Tibial nerve (tissue), 4 donors: Measurements from ENCODE around the gene SCPEP1. TPM values are rescaled to one million over a fixed set of nuclear protein-coding genes. Genes with fewer than 3 reads are reported as not detected.

Experiments
- DNase-seq, 2 donors: peaks; one replicate each; pipeline ENCODE4 v3.0.0-alpha.2; 2019; ENCODE audit warnings: low spot score in 2 of 2
- H3K27ac ChIP-seq, 4 donors: fragments of 200-600 bp; sonication (generic) in 3 of 4; one replicate each; pipeline ENCODE4 v1.5.1; 2017 to 2019; ENCODE audit warnings: mild to moderate bottlenecking in 1 of 4
- H3K27me3 ChIP-seq, 2 donors: fragments of 200-600 bp; sonication (generic) in 1 of 2; one replicate each; pipeline versions ENCODE4 v1.5.1 to v1.6.0; 2017 to 2019
- H3K36me3 ChIP-seq, 3 donors: fragments of 200-600 bp; sonication (generic); one replicate each; pipeline ENCODE4 v1.5.1; 2018 to 2019
- H3K4me1 ChIP-seq, 4 donors: fragments of 200-600 bp; sonication (generic) in 3 of 4; one replicate each; pipeline ENCODE4 v1.5.1; 2017 to 2019
- H3K4me3 ChIP-seq, 4 donors: fragments of 200-600 bp; sonication (generic) in 3 of 4; one replicate each; pipeline ENCODE4 v1.5.1; 2017 to 2019; ENCODE audit warnings: mild to moderate bottlenecking in 1 of 4, moderate library complexity in 1 of 4
- H3K9me3 ChIP-seq, 4 donors: fragments of 200-600 bp; sonication (generic) in 3 of 4; one replicate each; pipeline ENCODE4 v1.5.1; 2017 to 2019
- EP300 ChIP-seq, 2 donors: sonication (generic); formaldehyde crosslinking; IDR thresholded peaks; one replicate each; pipeline ENCODE4 v1.6.1; 2017; ENCODE audit warnings: antibody characterized with exemption in 2 of 2, mild to moderate bottlenecking in 1 of 2
- POLR2A ChIP-seq, 2 donors: fragments of 450-650 bp; IDR thresholded peaks; one replicate each; pipeline ENCODE4 v1.6.1; 2017; ENCODE audit warnings: antibody characterized with exemption in 2 of 2, mild to moderate bottlenecking in 2 of 2, moderate library complexity in 2 of 2
- WGBS, 2 donors: methylation state at CpG; one replicate each; pipeline ENCODE4 v1.1.5; 2018; 5-methylcytosine and 5-hydroxymethylcytosine counted together
- total RNA-seq, 4 donors: library from RNA; depleted of rRNA; stranded (reverse); fragments of >200 nt; gene quantifications; one replicate each; pipeline ENCODE4 v1.1.0, GENCODE V29; 2016
- TF ChIP-seq, protein P1 (sequence below), 5 experiments: fragments of 200-600 bp in 3 of 5; fragments of 450-650 bp in 2 of 5; sonication (generic) in 3 of 5; IDR thresholded peaks; one replicate each; pipeline ENCODE4 v1.5.1; 2016 to 2019; ENCODE audit warnings: antibody characterized with exemption in 5 of 5, mild to moderate bottlenecking in 3 of 5, moderate library complexity in 2 of 5

SCPEP1 gene
- total RNA-seq, 4 donors from 2014 or later, result 50.5 to 70.6 (median 57.2) TPM

DNA sequence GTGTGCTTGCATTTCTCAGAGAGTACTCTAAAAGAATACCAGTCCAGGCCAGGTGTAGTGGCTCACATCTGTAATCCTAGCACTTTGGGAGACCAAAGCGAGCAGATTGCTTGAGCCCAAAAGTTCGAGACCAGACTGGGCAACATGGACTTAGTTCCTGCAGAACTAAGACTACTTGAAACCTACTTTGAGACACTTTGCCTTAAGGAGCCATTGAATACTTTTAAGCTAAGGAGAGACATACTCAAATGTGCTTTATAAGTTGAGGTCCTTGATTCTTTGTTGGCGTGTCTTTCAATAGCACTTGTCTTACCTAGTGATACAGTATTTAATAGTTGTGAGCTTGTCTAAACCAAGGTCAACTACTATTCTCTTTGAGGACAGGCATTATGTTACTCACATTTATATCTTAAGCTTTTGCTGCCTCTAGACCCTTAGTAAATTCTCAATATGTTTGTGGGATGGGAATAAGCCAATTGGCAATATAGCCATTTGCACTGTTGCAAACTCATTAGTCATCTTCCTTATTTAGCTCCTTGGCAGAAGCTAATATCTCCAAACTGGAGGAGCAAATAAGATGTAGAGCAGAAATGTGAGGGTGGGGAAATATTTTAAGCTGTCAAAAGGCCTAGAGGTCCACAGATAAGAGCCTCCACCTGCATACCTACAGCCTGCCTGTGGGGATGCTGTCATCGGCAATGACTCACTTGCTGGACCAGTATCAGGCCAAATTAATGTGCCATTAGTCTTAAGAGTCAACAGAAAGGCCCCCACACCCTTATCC, 16.3 kb downstream of the SCPEP1 start:
- no peak for TF ChIP-seq EP300 (IDR thresholded peaks at IDR 0.05)
- no peak for TF ChIP-seq POLR2A (IDR thresholded peaks at IDR 0.05)
- TF ChIP-seq, protein P1, sequence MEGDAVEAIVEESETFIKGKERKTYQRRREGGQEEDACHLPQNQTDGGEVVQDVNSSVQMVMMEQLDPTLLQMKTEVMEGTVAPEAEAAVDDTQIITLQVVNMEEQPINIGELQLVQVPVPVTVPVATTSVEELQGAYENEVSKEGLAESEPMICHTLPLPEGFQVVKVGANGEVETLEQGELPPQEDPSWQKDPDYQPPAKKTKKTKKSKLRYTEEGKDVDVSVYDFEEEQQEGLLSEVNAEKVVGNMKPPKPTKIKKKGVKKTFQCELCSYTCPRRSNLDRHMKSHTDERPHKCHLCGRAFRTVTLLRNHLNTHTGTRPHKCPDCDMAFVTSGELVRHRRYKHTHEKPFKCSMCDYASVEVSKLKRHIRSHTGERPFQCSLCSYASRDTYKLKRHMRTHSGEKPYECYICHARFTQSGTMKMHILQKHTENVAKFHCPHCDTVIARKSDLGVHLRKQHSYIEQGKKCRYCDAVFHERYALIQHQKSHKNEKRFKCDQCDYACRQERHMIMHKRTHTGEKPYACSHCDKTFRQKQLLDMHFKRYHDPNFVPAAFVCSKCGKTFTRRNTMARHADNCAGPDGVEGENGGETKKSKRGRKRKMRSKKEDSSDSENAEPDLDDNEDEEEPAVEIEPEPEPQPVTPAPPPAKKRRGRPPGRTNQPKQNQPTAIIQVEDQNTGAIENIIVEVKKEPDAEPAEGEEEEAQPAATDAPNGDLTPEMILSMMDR (IDR thresholded peaks at IDR 0.05), result no peak
- no peaks in the 10 kb centered on the region for H3K27me3 ChIP-seq
- no peak overlapping the region for H3K4me3 ChIP-seq
- WGBS, 2 donors, result 94 to 97% methylated on average over 4 of the region's 4 CpGs
- no peaks in the 10 kb centered on the region for H3K4me1 ChIP-seq
- H3K36me3 ChIP-seq, result peaks cover 0 to 97% (median 2%) of the 10 kb centered on the region in 3 donors
- DNase-seq, result no peak
- H3K27ac ChIP-seq, result no peak overlapping the region
- H3K9me3 ChIP-seq, result no peaks in the 10 kb centered on the region

DNA sequence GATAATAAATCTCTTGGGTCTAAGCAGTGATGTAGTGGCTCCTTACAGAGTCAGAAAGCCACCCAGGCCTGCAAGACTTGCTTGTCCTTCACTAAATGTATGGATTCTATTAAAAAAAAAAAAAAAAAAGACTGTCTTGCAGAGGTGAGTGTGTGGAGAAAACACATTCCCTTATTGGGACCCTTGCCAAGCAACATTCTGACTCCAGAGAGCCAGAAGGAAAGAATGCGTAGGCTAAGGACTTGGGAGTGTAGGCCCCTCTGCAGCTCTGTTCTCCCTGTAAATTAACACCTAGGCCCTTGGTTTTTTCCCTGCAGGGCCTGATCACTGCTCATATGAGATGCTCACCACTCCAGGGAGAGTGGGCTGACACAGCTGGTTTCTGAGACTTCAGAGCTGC, 17.8 kb downstream of the SCPEP1 start:
- H3K4me1 ChIP-seq, result no peaks in the 10 kb centered on the region
- no peaks in the 10 kb centered on the region for H3K9me3 ChIP-seq
- peaks cover 2 to 95% (median 5%) of the 10 kb centered on the region in 3 donors for H3K36me3 ChIP-seq
- no peak overlapping the region for H3K27ac ChIP-seq
- WGBS, 2 donors, result 84 to 90% methylated on average over 1 of the region's 1 CpG
- DNase-seq, result no peak
- TF ChIP-seq POLR2A (IDR thresholded peaks at IDR 0.05), result no peak
- TF ChIP-seq, protein P1 (IDR thresholded peaks at IDR 0.05), result no peak
- TF ChIP-seq EP300 (IDR thresholded peaks at IDR 0.05), result no peak
- no peak overlapping the region for H3K4me3 ChIP-seq
- no peaks in the 10 kb centered on the region for H3K27me3 ChIP-seq

DNA sequence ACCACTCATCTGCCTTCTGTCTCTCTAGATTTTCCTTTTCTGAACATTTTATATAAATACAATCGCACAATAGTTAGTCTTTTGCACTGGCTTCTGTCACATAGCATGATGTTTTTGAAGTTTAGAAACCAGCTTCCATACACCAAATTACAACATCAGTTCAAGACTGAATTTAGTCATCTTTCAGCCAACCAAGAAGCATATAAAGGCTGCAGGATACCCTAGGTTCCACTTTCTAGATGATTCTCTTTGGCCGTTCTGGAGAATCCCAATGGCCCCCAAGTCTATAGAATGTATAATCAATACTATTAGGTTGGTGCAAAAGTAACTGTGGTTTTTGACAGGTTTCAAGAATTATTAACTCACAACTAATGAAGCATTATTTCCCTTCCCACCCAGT, 19.4 kb downstream of the SCPEP1 start:
- 93 to 98% methylated on average over 2 of the region's 2 CpGs for WGBS, 2 donors
- no peak for DNase-seq
- H3K9me3 ChIP-seq, result no peaks in the 10 kb centered on the region
- H3K4me3 ChIP-seq, result no peak overlapping the region
- TF ChIP-seq EP300 (IDR thresholded peaks at IDR 0.05) (no peak), POLR2A (IDR thresholded peaks at IDR 0.05) (no peak)
- TF ChIP-seq, protein P1 (IDR thresholded peaks at IDR 0.05), result no peak
- no peaks in the 10 kb centered on the region for H3K4me1 ChIP-seq
- no peaks in the 10 kb centered on the region for H3K27me3 ChIP-seq
- no peak overlapping the region for H3K27ac ChIP-seq
- peaks cover 2 to 95% (median 8%) of the 10 kb centered on the region in 3 donors for H3K36me3 ChIP-seq

DNA sequence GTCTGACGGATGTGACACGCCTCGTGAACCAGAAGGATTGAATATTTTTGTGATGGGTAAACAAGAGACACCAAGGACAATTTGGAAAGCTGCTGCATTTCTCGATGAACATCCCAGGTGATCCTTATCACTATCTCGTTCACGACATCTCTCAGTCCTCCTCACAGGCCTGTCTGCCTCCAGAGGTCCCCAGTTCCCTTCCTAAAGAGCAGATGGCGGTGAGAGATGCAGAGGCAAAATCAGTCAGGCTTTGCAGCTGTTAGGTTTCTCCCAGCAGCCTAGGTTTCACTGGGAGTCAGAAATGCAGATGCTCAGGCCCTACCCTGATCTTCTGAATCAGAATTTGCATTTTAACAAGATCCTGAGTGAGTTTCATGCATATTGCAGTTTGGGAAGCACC, 23.6 kb downstream of the SCPEP1 start:
- TF ChIP-seq EP300 (IDR thresholded peaks at IDR 0.05), result no peak
- no peak for TF ChIP-seq POLR2A (IDR thresholded peaks at IDR 0.05)
- TF ChIP-seq, protein P1 (IDR thresholded peaks at IDR 0.05), result no peak
- Histone ChIP-seq H3K4me1 (no peaks in the 10 kb centered on the region), H3K27me3 (no peaks in the 10 kb centered on the region), H3K9me3 (no peaks in the 10 kb centered on the region), H3K36me3 (peaks cover 3 to 96% (median 12%) of the 10 kb centered on the region in 3 donors), H3K27ac (no peak overlapping the region), H3K4me3 (no peak overlapping the region)
- 91 to 93% methylated on average over 7 of the region's 7 CpGs for WGBS, 2 donors
- no peak for DNase-seq

DNA sequence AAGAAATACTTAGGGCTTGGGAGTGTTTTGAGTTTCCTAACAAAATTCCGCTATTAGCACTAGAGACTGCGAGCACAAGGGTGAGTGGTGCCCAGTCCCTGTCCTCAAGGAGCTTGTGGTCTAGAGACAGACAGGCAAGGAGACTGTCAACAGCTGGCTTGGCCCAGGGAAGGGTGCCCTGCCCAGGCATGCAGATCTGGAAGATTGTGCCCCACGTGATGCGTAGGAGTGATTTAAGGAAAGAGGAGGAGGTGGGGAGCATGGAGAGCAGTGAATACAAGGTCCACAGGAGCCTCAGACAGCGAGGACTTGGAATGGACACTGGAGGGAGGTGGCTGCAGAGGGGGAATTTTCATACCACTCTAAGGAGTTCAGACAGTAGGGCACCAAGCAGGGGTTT, 25.0 kb downstream of the SCPEP1 start:
- H3K9me3 ChIP-seq, result no peaks in the 10 kb centered on the region
- WGBS, 2 donors, result 87 to 91% methylated on average over 5 of the region's 5 CpGs

More for the DNA sequence above, 25.0 kb downstream of the SCPEP1 start:
- Histone ChIP-seq H3K27ac (no peak overlapping the region), H3K36me3 (peaks cover 3 to 92% (median 12%) of the 10 kb centered on the region in 3 donors), H3K4me3 (no peak overlapping the region), H3K4me1 (no peaks in the 10 kb centered on the region), H3K27me3 (no peaks in the 10 kb centered on the region)
- no peak for DNase-seq
- TF ChIP-seq EP300 (IDR thresholded peaks at IDR 0.05) (no peak), POLR2A (IDR thresholded peaks at IDR 0.05) (no peak)
- TF ChIP-seq, protein P1 (IDR thresholded peaks at IDR 0.05), result no peak
